Stimulated activated CD4-positive, alpha-beta T cell treated with anti-CD3 and anti-CD28 coated beads, TNF-alpha, amount 100 ng/mL, for 1 hour (primary cell): ENCODE measurements around the gene NPFF.
A peak's percentile ranks its signal among the peaks of the same experiment; 100 is the strongest.

Experiments used
- DNase-seq, 3 donors: peaks; one replicate each; pipeline ENCODE4 v3.0.0-alpha.2; 2020; ENCODE audit warnings: low read depth in 3 of 3, low spot score in 1 of 3

The NPFF gene

GRCh38 chr12:53514628-53515290, 7.5 kb upstream of the NPFF start:
- no peak for DNase-seq

DNA sequence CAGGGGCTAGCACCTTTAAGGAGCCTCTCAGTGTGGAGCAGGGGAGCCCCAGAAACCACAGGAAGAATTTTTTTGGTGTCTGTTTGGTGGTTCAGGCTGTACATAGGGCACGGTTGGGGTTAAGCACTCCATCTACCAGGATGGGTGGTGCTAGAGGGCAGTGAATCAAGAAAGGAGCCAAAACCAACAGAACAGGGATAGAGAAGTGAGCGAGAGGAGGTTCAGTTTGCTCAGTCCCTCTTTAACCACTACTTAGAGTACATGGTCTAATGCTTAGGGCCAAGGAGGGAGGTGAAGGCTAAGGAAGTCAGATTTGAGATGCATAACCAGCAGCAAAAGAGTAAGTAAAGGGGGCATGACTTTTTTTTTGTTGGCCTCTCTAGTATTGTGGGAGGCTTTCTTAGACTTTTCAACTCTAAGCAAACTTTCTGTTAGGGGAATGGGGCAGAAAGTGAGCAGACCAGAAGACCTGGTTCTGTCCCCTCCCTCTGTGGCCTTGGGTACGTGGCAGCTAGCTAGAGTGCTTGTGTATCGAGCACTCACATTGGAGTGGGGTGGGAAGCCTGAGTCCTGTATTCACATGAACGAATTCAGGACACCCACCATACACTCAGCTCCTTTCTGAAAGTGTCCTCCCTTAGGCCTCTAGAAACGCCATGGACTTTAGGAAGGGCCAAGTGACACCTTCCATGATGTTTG, 6.6 kb upstream of the NPFF start:
- DNase-seq, result no peak

DNA sequence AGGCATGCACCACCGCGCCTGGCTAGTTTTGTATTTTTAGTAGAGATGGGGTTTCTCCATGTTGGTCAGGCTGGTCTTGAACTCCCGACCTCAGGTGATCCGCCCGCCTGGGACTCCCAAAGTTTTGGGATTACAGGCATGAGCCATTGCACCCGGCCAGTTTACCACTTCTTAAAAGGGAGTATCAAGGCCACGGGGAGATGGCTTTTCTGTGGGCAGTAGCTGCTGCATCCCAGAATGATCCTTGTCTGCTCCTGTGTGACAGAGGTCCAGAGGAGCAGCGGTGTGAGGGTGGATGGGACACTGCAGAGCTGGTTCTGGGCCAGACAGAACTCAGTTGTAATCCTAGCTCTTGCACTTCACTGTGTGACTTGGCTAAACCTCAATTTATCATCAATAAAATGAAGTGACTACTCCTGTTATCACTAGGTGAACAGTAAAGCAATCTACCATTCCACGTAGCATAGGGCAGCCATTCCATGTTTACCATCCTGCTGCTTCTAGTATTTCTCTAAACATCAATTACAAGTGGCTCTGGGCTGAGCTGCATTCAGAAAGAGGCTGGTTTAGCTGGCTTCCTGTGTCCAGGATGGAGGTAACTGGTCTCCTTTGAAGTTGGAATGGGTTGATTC, 3.0 kb upstream of the NPFF start:
- DNase-seq, result no peak

DNA sequence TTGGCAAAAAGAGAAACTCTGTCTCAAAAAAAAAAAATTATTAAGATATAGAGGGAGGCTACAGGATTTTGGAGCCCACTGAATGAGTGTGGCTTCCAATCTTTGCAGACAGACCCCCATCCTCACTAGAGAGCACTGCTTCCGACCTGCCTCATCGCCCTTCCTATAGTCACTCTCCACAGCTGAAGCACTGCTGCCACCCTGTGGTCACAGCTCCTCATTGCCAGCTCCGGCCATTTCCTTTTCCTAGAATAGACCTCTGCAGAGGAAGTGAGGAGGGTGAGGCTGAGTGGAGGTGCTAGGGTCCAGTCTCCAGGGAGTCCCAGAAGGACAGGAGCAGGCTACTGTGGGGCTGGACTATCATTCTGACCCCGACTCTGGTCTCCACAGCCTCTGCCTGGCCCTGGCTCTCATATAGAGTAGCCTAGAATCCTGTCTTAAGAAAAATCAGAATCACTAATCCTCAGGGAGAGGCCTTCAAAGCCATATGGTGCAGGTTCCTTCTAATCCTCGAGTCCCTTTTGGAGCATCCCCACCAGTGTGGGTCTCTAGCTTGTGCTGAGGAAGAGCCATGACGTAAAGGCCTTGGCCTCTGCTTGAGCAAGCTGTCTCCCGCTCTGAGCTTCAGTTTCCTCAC, 1.4 kb upstream of the NPFF start:
- peak; percentile 58 to 75 (median 64) for DNase-seq

DNA sequence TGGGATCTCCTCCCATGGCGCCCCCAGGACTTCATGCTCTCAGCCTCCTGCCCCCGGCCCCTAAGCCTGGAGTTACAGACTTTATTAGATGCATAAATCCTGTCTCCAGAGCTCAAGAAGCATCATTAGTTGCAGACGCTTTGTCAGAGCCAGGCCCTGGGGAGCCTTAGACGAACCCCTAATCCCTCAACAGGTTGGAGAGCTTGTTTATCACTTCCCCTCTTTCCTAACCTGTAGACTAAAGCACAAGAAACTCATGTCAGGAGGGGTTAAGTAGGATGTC, 260 bp upstream of the NPFF start:
- no peak for DNase-seq

DNA sequence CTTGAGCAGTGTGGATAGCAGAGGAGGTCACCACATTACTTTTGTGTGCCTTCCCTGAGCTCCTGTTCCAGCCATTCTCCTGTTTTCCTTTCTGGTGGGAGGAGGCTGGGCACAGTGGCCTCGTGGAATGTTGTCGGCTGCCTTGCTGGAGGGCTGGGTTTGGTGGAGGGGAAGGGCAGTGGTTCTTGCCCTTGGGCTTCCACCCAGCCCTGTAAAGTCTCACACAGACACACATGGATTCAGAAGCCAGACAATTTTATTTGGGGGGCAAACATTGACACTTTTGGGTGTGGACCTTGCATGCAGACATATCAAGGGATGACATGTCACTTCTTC, 866 bp downstream of the NPFF start:
- DNase-seq, result no peak

- DNase-seq, result no peak
Measured at GRCh38 chr12:53505555-53506449, 1.5 kb downstream of the NPFF start.

GRCh38 chr12:53505086-53505485, 2.2 kb downstream of the NPFF start:
- DNase-seq, result no peak

GRCh38 chr12:53504004-53504920, 3.0 kb downstream of the NPFF start:
- DNase-seq, result no peak

- no peak for DNase-seq
Measured at GRCh38 chr12:53502983-53503728, 4.1 kb downstream of the NPFF start.

DNA sequence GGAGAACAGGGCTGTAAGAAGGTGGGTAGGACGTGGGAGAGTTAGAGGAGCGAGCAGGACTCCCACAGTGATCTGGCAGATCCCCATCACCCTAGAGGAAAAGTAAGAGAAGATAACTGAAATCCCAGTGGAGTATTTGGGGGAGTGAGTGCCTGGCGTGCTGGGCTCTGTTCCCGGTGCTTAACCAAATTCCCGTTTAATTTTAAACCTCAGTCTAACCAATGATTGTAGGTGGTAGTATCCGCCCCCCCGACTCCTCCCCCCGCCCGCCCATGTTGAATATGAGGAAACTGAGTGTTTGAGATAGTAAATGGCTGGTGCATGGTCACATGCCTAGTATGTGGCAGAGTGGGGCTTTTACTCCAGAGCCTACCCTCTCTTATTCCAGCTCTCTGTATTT, 5.0 kb downstream of the NPFF start:
- no peak for DNase-seq

GRCh38 chr12:53501615-53502181, 5.6 kb downstream of the NPFF start:
- DNase-seq, result no peak

GRCh38 chr12:53500776-53501614, 6.3 kb downstream of the NPFF start, which contains the start of gene TARBP2:
Gene TARBP2, plus strand, starts transcription at chr12:53501283. Its CDS starts 126 bp downstream, at chr12:53501409.
- peak; percentile 92 to 96 (median 95) for DNase-seq

- no peak for DNase-seq
Measured at GRCh38 chr12:53500142-53500775, 7.0 kb downstream of the NPFF start.

- peak in 1 of 3 donors; percentile 43 for DNase-seq
Measured at GRCh38 chr12:53499266-53500141, 7.8 kb downstream of the NPFF start, which contains the start of gene MAP3K12. Gene MAP3K12, minus strand, starts transcription at chr12:53499458. Its CDS starts 12,067 bp downstream, at chr12:53487391.

DNA sequence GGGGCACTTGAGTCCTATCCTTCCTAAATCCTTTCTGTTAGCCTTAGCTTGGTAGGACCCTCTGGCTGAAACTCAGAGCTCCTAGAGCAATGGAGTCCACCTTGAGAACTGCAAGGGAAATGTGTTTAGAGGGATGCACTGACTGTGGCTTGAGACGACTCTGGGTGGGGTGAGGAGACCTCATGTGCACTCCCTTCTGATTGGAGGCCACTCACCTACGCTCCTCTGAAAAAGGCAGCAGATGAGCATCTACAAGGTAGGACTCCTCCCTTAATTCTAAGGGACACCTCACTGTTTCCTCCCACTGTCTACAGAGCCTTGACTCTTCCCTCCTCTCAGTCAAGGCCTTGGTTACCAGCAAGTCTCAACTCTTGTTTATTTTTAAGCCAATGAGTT, 9.1 kb downstream of the NPFF start:
- DNase-seq, result no peak

DNA sequence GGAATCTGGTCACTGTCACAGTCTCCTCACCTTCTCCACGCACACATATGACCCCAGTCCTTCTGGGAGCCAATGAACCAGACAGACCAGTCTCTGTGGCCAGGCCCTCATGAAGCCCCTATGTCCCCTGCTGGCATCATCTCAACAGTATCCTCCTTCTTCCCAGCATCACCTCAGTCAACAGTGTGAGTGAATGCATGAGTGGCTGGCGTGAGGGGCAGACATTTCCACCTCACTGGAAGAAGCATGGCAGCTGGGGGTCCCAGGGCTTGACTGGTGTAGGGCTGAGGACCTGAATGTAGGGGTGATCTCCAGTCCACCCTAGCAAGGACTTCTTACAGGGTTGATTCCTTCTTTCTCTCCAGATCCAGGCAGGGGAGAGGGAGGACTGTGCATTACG, 9.8 kb downstream of the NPFF start:
- DNase-seq, result no peak
